Esophagus muscularis mucosa (tissue), 2 donors: ENCODE measurements around the gene TBC1D12.

ENCODE experiments used
- POLR2A ChIP-seq: fragments of 450-650 bp; IDR thresholded peaks from one replicate; pipeline ENCODE4 v1.6.1; 2017; ENCODE audit warnings: antibody characterized with exemption, moderate library complexity, mild to moderate bottlenecking, low read depth
- POLR2AphosphoS5 ChIP-seq, 2 donors: sonication (generic); formaldehyde crosslinking; IDR thresholded peaks; one replicate each; pipeline ENCODE4 v1.6.1; 2017; ENCODE audit warnings: antibody characterized with exemption in 2 of 2

DNA sequence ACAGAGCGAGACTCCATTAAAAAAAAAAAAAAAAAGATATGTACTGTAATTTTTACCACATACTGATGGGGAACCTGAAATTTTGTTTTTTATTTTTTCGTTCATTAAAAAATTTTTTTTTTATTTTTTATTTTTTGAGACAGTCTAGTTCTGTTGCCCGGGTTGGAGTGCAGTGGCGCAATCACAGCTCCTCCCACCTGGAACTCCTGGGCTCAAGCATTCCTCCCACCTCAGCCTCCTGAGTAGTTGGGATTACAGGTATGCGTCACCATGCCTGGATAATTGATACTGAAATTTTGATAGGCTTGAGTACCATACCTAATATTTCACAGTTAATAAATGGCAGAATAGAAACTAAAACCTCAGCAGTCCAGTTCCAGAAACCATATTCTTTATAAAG, 122.4 kb downstream of the TBC1D12 start:
- TF ChIP-seq POLR2A, result no peak
- TF ChIP-seq POLR2AphosphoS5 (IDR thresholded peaks at IDR 0.05), result no peak
